KOPT-K1 (cell line): ENCODE measurements around the gene IRX5.

Experiments
- H3K27ac ChIP-seq: fragments of 200-600 bp; sonication (generic); 2 replicates; pipeline ENCODE4 v1.5.1; 2016; ENCODE audit warnings: antibody characterized with exemption, mild to moderate bottlenecking, low read depth, low read length; ENCODE audit not compliant: poor library complexity, severe bottlenecking
- H3K36me3 ChIP-seq: fragments of 200-600 bp; sonication (generic); 2 replicates; pipeline ENCODE4 v1.5.1; 2017; ENCODE audit warnings: antibody characterized with exemption, mild to moderate bottlenecking, low read length, moderate library complexity; ENCODE audit not compliant: insufficient read depth
- H3K9me3 ChIP-seq: fragments of 200-600 bp; sonication (generic); 2 replicates; pipeline ENCODE4 v1.5.1; 2017; ENCODE audit warnings: antibody characterized with exemption, low read length, mild to moderate bottlenecking; ENCODE audit not compliant: insufficient read depth, poor library complexity, severe bottlenecking

Gene IRX5

DNA sequence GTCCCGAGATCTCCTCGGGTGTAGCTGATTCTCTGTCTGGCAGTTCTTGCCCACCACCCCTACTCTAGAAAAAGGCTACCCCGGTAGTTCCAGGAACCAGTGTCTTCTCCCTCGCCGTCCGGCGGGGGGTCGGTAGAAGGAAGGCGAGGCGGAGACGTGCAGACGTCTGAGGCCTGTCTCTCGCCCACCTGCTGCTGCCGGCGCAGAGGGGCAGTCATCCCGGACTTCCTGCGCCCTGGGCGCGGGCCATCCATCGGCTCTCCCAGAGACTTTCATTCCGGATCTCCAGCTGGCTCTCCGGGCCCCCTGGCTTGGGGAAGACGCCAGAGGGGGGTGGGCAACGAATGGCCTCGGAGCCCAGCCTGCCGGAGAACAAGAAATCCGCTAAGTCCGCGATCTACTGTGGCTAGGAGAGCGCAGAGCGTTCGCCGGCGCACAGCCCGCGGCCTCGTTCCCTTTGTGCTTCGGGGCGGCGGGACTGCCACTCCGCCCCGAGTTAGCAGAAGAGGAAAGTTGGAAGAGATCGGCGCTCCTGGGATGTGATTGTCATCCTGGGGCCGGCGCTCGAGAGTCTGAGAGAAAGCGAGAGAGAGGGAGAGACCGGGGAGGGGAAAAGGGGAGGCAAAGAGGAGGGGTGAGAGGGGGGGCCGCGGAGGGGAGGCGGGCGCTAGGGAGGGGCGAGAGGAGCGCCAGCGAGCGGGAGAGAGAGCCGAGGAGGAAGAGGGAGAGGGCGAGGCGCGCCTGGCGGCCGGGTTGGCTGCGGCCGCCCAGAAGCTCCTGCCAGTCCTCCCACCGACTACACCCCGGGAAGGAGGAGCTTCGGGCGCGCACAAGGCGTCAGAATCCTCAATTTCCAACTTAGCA, at the start of gene IRX5:
Gene IRX5, plus strand, starts transcription at position 861 of the 864 bp plus-strand sequence. CDS start 334 bp downstream, outside the sequence.
- H3K36me3 ChIP-seq, result peaks cover 26% of the 10 kb centered on the region
- H3K27ac ChIP-seq, result peak within 1 kb of the TSS; percentile 99
- peaks cover 17% of the 10 kb centered on the region for H3K9me3 ChIP-seq

GRCh38 chr16:54882556-54882955, 48.1 kb upstream of the IRX5 start:
- Histone ChIP-seq H3K9me3 (peaks cover 9% of the 10 kb centered on the region), H3K27ac (no peak overlapping the region), H3K36me3 (no peaks in the 10 kb centered on the region)

DNA sequence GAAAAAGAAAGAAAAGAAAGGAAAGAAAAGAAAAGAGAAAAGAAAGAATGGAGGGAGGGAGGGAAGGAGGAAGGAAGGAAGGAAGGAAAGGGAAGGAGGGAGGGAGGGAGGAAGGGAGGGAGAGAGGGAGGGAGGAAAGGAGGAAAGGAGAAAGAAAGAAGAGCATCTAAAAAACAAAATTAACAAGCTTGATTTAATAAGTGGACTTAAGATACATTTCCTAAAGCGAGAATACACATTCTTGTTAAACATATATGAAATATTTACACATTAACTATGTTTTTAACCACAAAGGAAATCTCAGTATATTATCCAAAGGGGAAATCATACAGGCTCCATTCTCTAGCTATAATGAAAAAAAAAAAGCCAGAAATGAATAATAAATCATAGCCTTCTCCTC, 47.3 kb upstream of the IRX5 start:
- no peaks in the 10 kb centered on the region for H3K36me3 ChIP-seq
- no peak overlapping the region for H3K27ac ChIP-seq
- H3K9me3 ChIP-seq, result peaks cover 9% of the 10 kb centered on the region

DNA sequence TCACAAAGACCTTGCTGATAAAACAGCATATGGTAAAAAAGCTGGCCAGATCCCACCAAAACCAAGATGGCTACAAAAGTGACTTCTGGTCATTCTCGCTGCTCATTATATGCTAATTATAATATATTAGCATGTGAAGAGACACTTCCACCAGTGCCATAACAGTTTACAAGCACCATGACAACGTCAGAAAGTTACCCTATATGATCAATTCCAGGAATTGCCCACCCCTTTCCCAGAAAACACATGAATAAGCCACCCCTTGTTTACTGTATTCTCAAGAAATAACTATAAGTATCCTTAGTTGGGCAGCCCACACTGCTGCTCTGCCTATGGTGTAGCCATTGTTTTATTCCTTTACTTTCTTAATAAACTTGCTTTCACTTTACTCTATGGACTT, 44.6 kb upstream of the IRX5 start:
- Histone ChIP-seq H3K27ac (no peak overlapping the region), H3K9me3 (peaks cover 9% of the 10 kb centered on the region), H3K36me3 (no peaks in the 10 kb centered on the region)

DNA sequence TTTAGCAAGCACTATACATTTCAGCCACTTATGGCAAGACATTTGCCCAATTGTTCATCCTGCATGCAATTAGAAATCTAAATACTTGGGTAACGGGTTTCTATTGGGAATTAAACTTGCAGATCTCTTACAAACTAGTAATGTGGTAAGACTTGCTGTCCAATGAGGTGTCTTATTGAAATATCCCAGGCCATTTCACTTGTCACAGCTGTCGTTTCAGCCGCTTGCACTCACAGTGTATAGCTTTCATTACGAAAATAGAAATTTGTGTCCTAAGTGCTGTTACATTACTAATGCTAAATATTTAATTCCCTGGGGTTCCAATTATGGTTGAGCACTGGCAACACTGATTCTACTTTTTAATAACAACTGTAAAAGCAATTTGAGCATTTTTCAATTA, 40.3 kb upstream of the IRX5 start:
- H3K36me3 ChIP-seq, result no peaks in the 10 kb centered on the region
- no peak overlapping the region for H3K27ac ChIP-seq
- peaks cover 5% of the 10 kb centered on the region for H3K9me3 ChIP-seq

- Histone ChIP-seq H3K9me3 (peaks cover 4% of the 10 kb centered on the region), H3K36me3 (no peaks in the 10 kb centered on the region), H3K27ac (no peak overlapping the region)
Observed at GRCh38 chr16:54891346-54891745, 39.3 kb upstream of the IRX5 start.

GRCh38 chr16:54892981-54893380, 37.7 kb upstream of the IRX5 start:
- no peaks in the 10 kb centered on the region for H3K36me3 ChIP-seq
- H3K27ac ChIP-seq, result no peak overlapping the region
- no peaks in the 10 kb centered on the region for H3K9me3 ChIP-seq

- Histone ChIP-seq H3K9me3 (peaks cover 8% of the 10 kb centered on the region), H3K36me3 (peaks cover 7% of the 10 kb centered on the region), H3K27ac (no peak overlapping the region)
Observed at GRCh38 chr16:54897930-54898329, 32.7 kb upstream of the IRX5 start.

GRCh38 chr16:54901606-54902005, 29.1 kb upstream of the IRX5 start:
- H3K27ac ChIP-seq, result no peak overlapping the region
- H3K36me3 ChIP-seq, result peaks cover 12% of the 10 kb centered on the region
- peaks cover 19% of the 10 kb centered on the region for H3K9me3 ChIP-seq

DNA sequence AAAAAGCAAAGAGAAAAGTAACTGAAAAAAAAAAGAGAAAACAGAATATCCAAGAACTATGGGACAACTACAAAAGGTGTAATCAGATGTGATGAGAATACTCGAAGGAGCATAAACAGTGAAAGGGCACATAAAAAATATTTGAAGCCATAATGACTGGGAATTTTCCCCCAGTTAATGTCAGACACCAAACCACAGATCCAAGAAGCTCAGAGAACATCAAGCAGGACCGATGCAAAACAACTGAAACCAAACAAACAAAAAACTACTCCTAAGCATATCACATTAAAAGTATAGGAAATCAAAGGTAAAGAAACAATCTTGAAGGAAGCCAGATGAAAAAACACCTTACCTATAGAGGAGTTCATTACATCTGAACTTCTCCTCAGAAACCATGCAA, 27.6 kb upstream of the IRX5 start:
- Histone ChIP-seq H3K36me3 (peaks cover 12% of the 10 kb centered on the region), H3K9me3 (peaks cover 19% of the 10 kb centered on the region), H3K27ac (no peak overlapping the region)

- H3K36me3 ChIP-seq, result peaks cover 36% of the 10 kb centered on the region
- H3K27ac ChIP-seq, result no peak overlapping the region
- H3K9me3 ChIP-seq, result no peaks in the 10 kb centered on the region
Observed at GRCh38 chr16:54911079-54911478, 19.6 kb upstream of the IRX5 start.

GRCh38 chr16:54912720-54913119, 17.9 kb upstream of the IRX5 start:
- Histone ChIP-seq H3K27ac (no peak overlapping the region), H3K36me3 (peaks cover 52% of the 10 kb centered on the region), H3K9me3 (no peaks in the 10 kb centered on the region)

GRCh38 chr16:54921206-54921824, 9.3 kb upstream of the IRX5 start:
- Histone ChIP-seq H3K27ac (peak overlapping the region; percentile 41), H3K9me3 (no peaks in the 10 kb centered on the region), H3K36me3 (peaks cover 60% of the 10 kb centered on the region)

DNA sequence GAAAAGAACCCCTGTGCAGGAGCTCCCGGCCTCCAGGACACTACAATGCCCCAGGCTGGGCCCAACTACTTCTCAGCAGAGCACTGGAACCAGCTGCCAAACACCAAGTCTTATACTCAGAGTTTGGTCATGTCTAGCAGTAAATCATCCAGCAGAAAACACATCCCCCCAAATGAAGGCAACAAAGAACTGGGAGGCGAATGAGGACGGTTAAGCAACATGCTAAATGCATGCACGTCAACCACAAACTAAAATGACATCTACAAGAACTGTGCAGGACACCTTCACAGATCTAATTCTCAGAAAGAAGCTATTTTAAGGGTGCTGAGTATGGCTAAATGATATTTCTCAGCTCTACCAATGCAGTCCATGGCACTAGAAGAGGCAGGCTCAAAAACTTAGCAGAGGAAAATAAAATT, 7.6 kb upstream of the IRX5 start:
- no peaks in the 10 kb centered on the region for H3K9me3 ChIP-seq
- peaks cover 44% of the 10 kb centered on the region for H3K36me3 ChIP-seq
- peak overlapping the region; percentile 58 for H3K27ac ChIP-seq

DNA sequence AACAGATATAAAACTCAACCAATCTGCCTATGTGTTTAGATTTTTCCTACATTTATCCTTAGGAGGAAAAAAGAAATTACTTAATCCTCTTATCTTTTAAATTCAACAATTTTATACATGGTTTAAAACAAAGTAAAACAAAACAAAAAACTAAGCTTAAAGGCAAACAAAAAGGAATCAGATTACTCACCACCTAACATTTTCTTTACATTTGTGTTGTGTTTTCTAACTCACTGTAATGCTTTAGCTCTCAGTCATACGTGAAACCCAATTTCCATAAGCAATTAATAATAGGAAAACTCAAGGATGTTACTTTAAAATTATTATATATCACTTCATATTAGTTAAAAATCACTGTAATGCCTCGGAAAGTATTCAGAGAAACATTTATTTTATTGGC, 6.7 kb upstream of the IRX5 start:
- Histone ChIP-seq H3K27ac (peak overlapping the region; percentile 58), H3K9me3 (no peaks in the 10 kb centered on the region), H3K36me3 (peaks cover 35% of the 10 kb centered on the region)
